IPS DF 6.9 (cell line): ENCODE data around the gene EP300.
A peak's percentile ranks its signal among the peaks of the same experiment; 100 is the strongest.

ENCODE experiments used
- DNase-seq: peaks from one replicate; pipeline ENCODE4 v3.0.0-alpha.2; 2013; ENCODE audit warnings: low read depth, low spot score
- H3K27ac ChIP-seq: one replicate; pipeline ENCODE4 v1.5.1; 2013; ENCODE audit warnings: low read length, control low read depth
- H3K27me3 ChIP-seq: 2 replicates; pipeline ENCODE4 v1.6.1; 2013; ENCODE audit warnings: mild to moderate bottlenecking, low read length; ENCODE audit not compliant: control insufficient read depth, insufficient read depth
- H3K36me3 ChIP-seq: 2 replicates; pipeline ENCODE4 v1.6.1; 2013; ENCODE audit warnings: low read length; ENCODE audit not compliant: control insufficient read depth, insufficient read depth
- H3K4me1 ChIP-seq: 2 replicates; pipeline ENCODE4 v1.6.1; 2013; ENCODE audit warnings: low read length; ENCODE audit not compliant: control insufficient read depth, insufficient read depth
- H3K4me3 ChIP-seq: 2 replicates; pipeline ENCODE4 v1.5.1; 2013; ENCODE audit warnings: mild to moderate bottlenecking, low read length
- H3K9me3 ChIP-seq: 2 replicates; pipeline ENCODE4 v1.6.1; 2013; ENCODE audit warnings: low read length, inconsistent platforms; ENCODE audit not compliant: control insufficient read depth, insufficient read depth
- WGBS: extraction: QIAGEN DNeasy Blood & Tissue Kit; methylation state at CpG from one replicate; pipeline ENCODE4 v1.1.7; 2013; ENCODE audit warnings: mixed read lengths, missing lambda C conversion rate; ENCODE audit not compliant: insufficient read length, insufficient coverage; 5-methylcytosine and 5-hydroxymethylcytosine counted together

Gene EP300

DNA sequence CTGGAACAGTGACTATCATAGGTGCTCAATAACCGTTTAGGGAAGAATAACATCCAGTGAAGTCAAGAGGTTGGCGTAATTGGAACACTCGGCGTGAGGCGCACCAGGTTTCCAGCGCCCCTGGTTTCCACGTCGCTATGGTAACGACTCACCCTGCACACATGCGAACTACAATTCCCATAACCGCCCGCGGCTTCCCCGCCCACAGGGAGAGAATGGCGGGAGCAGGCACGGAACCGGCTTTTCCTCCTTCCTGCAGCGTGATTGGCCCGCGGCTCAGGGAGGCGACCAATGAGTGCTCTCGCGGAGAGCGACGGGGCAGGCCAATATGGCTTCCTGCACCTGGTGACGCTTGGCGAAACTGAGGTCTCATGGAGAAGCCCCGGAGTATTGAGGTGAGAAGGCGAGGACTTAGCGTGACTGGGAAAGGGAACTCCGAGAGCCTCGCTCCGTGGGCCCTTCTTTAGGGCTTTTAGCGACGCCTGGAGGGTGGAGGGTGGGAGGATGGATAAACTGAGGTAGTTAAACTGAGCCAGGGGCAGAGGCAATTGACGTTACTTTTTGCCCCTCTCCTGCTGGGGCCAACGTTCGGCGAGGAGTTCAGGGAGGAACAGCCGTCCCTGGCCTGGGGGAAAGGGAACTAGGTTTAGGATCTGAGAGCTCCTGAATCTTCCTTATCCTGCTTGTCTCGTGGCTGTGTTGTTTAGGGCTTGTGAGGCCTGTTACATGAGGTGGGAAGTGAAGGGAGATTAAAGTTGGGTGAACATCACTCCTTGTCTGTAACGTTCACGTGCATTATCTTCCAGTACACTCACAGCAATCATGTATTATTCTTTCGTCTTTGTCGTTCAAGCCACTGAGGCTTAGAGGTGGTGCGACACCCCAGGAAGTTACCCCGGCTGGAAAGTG, 112.9 kb downstream of the EP300 start, which contains the start of gene L3MBTL2:
Gene L3MBTL2 (plus strand): TSS at position 321 of the 909 bp plus-strand sequence. CDS start 51 bp downstream, at position 372.
- no CpG with 5 or more reads among the region's 47 CpGs for WGBS
- DNase-seq: peak; percentile 95
- Histone ChIP-seq H3K4me1 (no peaks in the 10 kb centered on the region), H3K27me3 (no peaks in the 10 kb centered on the region), H3K36me3 (0 out of 2 replicates have a peak, but pooled peaks cover 4% of the 10 kb centered on the region), H3K9me3 (no peaks in the 10 kb centered on the region), H3K4me3 (peak within 1 kb of the TSS; percentile 65), H3K27ac (no peak within 1 kb of the TSS)

DNA sequence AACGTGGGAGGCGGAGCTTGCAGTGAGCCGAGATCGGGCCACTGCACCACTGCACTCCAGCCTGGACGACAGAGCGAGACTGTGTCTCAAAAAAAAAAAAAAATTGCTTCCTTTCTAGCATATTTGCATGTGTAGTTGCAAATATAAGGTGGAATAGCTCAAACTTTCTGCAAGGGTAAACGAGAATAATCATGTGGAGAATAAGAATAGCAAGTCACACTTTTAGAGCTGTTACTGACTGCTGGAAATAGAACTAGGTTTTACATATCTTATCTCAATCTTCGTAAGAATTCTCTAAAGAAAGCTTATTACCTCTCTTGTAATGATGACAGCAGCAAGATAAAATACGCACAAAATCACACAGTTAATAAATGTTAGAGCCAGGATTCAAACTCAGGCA, 114.3 kb downstream of the EP300 start:
- H3K36me3 ChIP-seq: 0 out of 2 replicates have a peak, but pooled peaks cover 4% of the 10 kb centered on the region
- DNase-seq: no peak
- no peaks in the 10 kb centered on the region for H3K4me1 ChIP-seq
- H3K27me3 ChIP-seq: no peaks in the 10 kb centered on the region
- no peak overlapping the region for H3K27ac ChIP-seq
- H3K9me3 ChIP-seq: no peaks in the 10 kb centered on the region
- WGBS: no CpG with 5 or more reads among the region's 9 CpGs
- H3K4me3 ChIP-seq: no peak overlapping the region

DNA sequence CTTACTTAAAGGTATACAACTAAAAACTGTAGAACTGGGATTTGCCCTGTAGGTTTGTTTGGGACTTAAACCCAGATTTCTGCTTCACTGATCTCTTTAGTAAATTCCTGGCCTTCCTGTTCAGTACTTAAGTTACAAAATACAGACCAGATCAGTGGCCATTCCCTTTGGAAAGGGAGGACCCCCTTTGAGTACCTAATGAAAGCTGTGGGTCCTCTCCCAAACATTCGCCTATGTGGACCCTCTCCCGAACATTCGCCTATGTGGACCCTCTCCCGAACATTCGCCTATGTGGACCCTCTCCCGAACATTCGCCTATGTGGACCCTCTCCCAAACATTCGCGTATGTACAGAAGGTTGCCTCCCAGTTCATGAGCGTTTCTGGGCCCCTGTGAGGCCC, 123.0 kb downstream of the EP300 start:
- Histone ChIP-seq H3K4me3 (no peak overlapping the region), H3K27ac (no peak overlapping the region), H3K9me3 (no peaks in the 10 kb centered on the region), H3K4me1 (0 out of 2 replicates have a peak, but pooled peaks cover 2% of the 10 kb centered on the region), H3K36me3 (peaks cover 9% of the 10 kb centered on the region), H3K27me3 (no peaks in the 10 kb centered on the region)
- DNase-seq: no peak
- no CpG with 5 or more reads among the region's 10 CpGs for WGBS

DNA sequence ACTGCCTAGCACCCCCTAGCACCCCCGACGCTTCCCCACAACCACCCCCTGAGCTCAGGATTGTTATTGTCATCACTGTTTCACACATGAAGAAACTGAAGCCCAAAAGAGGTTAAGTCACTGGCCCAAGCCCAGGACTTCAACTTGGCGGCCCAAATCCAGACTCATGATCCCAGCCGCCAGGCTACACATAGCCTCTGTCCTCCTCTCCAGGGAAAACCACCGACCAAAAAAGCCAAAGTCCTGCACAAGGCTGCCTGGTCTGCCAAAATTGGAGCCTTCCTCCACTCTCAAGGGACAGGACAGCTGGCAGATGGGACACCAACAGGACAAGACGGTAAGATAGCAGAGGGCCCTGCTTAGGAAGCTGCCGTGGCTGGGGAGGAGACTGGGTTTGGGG, 123.5 kb downstream of the EP300 start:
- no peak for DNase-seq
- no CpG with 5 or more reads among the region's 7 CpGs for WGBS
- Histone ChIP-seq H3K9me3 (no peaks in the 10 kb centered on the region), H3K36me3 (peaks cover 11% of the 10 kb centered on the region), H3K27me3 (no peaks in the 10 kb centered on the region), H3K4me1 (0 out of 2 replicates have a peak, but pooled peaks cover 2% of the 10 kb centered on the region), H3K4me3 (no peak overlapping the region), H3K27ac (no peak overlapping the region)

DNA sequence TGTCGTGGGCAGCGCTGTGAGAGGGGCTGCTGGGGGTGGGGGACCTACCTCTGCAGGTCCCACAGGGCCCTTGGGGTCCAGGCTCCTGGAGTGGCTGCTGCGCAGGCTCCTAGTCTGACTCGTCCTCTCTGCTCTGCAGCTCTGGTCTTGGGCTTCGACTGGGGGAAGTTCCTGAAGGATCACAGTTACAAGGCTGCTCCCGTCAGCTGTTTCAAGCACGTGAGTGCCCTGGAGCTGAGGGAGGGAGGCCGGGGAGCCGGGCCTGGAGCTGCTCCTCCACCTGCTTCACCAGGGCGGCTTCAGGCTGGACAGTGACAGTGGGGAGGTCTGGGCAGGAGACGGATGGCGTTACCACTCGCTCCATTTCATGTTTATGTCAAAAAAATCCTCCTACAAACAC, 124.6 kb downstream of the EP300 start:
- Histone ChIP-seq H3K27ac (no peak overlapping the region), H3K4me1 (0 out of 2 replicates have a peak, but pooled peaks cover 2% of the 10 kb centered on the region), H3K27me3 (no peaks in the 10 kb centered on the region), H3K9me3 (no peaks in the 10 kb centered on the region), H3K4me3 (no peak overlapping the region), H3K36me3 (peaks cover 15% of the 10 kb centered on the region)
- WGBS: no CpG with 5 or more reads among the region's 13 CpGs
- no peak for DNase-seq

DNA sequence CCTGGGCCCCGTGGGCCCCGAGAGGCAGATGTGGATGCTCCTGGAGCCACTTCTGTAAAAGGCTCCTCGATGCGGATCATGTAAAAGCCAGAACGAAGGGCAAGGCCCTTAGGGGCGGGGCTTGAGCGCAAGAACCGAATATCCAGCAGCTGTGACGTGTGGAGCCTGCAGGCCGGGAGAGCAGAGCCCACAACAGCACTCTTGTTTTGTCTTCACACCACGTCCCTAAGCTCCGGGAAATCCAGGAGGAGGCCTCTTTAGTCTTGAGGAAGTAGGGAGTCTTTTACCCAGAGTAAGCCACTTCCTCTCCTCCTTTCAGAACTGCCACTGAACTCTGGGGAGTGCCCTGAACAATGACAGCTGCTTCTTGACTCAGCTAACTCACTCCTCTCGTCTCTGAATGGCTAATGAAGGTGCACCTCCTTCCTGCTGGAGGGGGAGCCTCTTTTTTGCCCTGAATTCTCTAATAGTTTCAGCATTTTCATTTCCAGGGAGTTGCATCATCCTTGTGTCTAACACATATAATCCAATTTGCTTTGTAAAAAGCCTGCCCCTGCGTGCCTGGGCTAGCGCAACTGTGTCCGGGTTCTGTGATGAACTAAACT, 125.3 kb downstream of the EP300 start:
- Histone ChIP-seq H3K4me1 (0 out of 2 replicates have a peak, but pooled peaks cover 2% of the 10 kb centered on the region), H3K27me3 (no peaks in the 10 kb centered on the region), H3K4me3 (no peak overlapping the region), H3K27ac (no peak overlapping the region), H3K36me3 (peaks cover 15% of the 10 kb centered on the region), H3K9me3 (no peaks in the 10 kb centered on the region)
- no peak for DNase-seq
- WGBS: no CpG with 5 or more reads among the region's 16 CpGs

DNA sequence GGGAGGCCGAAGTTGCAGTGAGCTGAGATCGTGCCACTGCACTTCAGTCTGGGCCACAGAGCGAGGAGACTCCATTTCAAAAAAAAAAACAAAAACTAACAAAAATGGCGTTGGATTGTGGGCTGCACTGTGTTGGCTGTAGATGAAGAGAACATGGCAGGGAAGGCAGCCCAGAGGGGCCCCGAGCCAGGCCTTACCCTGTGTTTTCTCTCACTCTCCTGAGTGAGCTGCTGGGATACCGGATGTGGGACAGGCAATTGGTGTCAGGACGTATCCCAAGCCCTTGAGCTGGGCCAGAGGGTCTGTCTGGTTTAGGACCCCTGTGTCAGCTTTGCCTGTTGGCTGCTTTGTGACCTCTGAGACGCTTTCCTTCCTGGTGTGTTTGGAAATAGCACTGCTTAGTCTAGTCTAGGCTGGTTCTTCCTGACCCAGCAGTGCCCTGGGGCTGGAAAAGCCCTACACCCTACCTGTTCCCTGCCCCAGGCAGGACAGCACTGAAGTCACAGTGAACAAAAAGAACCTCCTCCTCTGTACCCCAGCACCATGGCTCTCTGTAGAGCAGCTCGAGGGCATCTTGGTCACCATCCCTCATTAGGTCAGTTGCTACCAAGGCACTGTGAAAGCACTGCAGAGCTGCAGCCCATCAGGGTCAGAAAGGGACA, 130.6 kb downstream of the EP300 start:
- no peaks in the 10 kb centered on the region for H3K27me3 ChIP-seq
- no peaks in the 10 kb centered on the region for H3K9me3 ChIP-seq
- no peak for DNase-seq
- no peaks in the 10 kb centered on the region for H3K4me1 ChIP-seq
- no CpG with 5 or more reads among the region's 9 CpGs for WGBS
- peaks cover 35% of the 10 kb centered on the region for H3K36me3 ChIP-seq
- H3K27ac ChIP-seq: no peak overlapping the region
- no peak overlapping the region for H3K4me3 ChIP-seq

DNA sequence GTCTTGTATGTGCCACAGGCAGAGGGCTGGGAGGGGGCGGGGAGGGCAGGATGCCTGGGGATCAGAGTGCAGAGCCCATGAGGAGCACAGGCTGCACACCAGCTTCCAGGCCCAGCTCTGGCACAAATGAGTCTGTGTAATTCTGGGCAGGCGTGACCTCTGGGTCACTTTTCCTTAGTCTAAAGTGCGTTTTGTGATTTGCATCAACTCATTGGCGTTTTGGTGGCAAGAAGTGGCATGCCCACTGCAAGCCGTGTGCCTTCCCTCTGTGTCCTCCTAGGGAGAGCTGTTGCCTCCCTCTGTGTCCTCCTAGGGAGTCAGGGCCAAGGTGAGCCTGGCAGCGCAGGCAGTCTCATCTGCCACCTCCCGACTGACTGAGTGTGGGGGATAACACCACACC, 131.1 kb downstream of the EP300 start:
- Histone ChIP-seq H3K4me1 (no peaks in the 10 kb centered on the region), H3K27ac (no peak overlapping the region), H3K4me3 (no peak overlapping the region), H3K9me3 (no peaks in the 10 kb centered on the region), H3K27me3 (no peaks in the 10 kb centered on the region), H3K36me3 (peaks cover 38% of the 10 kb centered on the region)
- no peak for DNase-seq
- no CpG with 5 or more reads among the region's 7 CpGs for WGBS

DNA sequence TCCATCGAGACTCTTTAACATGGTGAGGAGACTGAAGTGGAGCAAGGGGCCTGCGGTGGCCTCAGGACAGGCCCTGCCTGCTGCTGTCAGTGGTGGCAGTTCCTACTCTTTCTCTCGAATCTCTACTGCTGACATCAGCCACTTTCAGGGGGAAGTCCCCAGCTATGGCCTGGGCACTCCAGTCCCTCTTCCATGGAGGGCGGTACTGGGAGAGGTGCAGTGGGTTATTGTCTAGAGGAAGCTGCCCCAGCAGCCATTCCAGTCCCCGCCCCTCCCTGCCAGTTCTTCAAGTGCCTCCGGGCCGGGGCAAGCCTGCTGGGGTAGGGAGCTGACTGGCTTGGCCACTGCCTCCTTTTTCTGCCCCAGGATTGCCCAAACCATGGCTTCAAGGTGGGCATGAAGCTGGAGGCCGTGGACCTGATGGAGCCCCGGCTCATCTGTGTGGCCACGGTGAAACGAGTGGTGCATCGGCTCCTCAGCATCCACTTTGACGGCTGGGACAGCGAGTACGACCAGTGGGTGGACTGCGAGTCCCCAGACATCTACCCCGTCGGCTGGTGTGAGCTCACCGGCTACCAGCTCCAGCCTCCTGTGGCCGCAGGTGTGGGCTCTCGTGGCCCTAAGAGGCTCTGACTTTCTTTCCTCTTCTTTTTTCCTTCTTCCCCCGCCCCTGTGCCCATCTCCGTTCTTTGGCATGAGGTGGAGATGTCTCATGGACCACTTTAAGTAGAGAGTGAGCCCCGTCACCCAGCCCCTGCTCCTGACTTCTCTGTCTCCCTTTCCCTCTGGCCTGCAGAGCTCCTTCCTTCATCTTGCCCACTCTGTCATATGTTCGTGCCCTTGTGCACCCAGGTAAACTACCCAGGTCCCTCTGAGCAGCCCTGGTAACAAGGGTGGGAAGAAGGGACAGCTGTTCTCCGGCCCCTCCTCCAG, 134.6 kb downstream of the EP300 start:
- H3K27ac ChIP-seq: no peak overlapping the region
- no peak overlapping the region for H3K4me3 ChIP-seq
- no peaks in the 10 kb centered on the region for H3K9me3 ChIP-seq
- H3K27me3 ChIP-seq: no peaks in the 10 kb centered on the region
- no peaks in the 10 kb centered on the region for H3K4me1 ChIP-seq
- WGBS: no CpG with 5 or more reads among the region's 26 CpGs
- no peak for DNase-seq
- peaks cover 32% of the 10 kb centered on the region for H3K36me3 ChIP-seq
